Loucy (cell line): ENCODE data around the gene TUBA4B.
A peak's percentile ranks its signal among the peaks of the same experiment; 100 is the strongest.

Source experiments
- H2AFZ ChIP-seq: fragments of 200-600 bp; sonication (generic); 2 replicates; pipeline ENCODE4 v1.6.0; 2016; ENCODE audit warnings: antibody characterized with exemption, mild to moderate bottlenecking, low read length, moderate library complexity
- H3F3A ChIP-seq: fragments of 200-600 bp; 2 replicates; pipeline ENCODE4 v1.6.0; 2016; ENCODE audit warnings: antibody characterized with exemption, low read depth, mild to moderate bottlenecking
- H3K27me3 ChIP-seq: fragments of 200-600 bp; sonication (generic); 2 replicates; pipeline ENCODE4 v1.6.1; 2014; ENCODE audit warnings: low read length, mild to moderate bottlenecking; ENCODE audit not compliant: insufficient read depth, poor library complexity, severe bottlenecking
- H3K36me3 ChIP-seq: fragments of 200-600 bp; sonication (generic); 2 replicates; pipeline ENCODE4 v1.6.1; 2016; ENCODE audit warnings: low read length; ENCODE audit not compliant: insufficient read depth
- H3K4me1 ChIP-seq: fragments of 200-600 bp; sonication (generic); 2 replicates; pipeline ENCODE4 v1.5.1; 2014; ENCODE audit warnings: low read length, mild to moderate bottlenecking; ENCODE audit not compliant: insufficient read depth, poor library complexity, severe bottlenecking
- H3K4me2 ChIP-seq: fragments of 200-600 bp; sonication (generic); 2 replicates; pipeline ENCODE4 v1.6.0; 2014; ENCODE audit warnings: antibody characterized with exemption, low read length, low read depth, mild to moderate bottlenecking; ENCODE audit not compliant: poor library complexity, severe bottlenecking
- H3K4me3 ChIP-seq: fragments of 200-600 bp; sonication (generic); 2 replicates; pipeline ENCODE4 v1.5.1; 2014; ENCODE audit warnings: low read length, mild to moderate bottlenecking, mixed read lengths; ENCODE audit not compliant: poor library complexity, severe bottlenecking
- H3K79me2 ChIP-seq: fragments of 200-600 bp; sonication (generic); 2 replicates; pipeline ENCODE4 v1.6.1; 2014; ENCODE audit warnings: low read length; ENCODE audit not compliant: insufficient read depth
- H3K9ac ChIP-seq: fragments of 200-600 bp; sonication (generic); 2 replicates; pipeline ENCODE4 v1.6.0; 2014; ENCODE audit warnings: mild to moderate bottlenecking, low read depth, low read length, moderate library complexity; ENCODE audit not compliant: poor library complexity, severe bottlenecking
- H3K9me2 ChIP-seq: fragments of 200-600 bp; sonication (generic); replicated peaks from 2 replicates; pipeline ENCODE4 v1.6.1; 2016; ENCODE audit warnings: low read depth, low read length, mixed read lengths
- H3K9me3 ChIP-seq: fragments of 200-600 bp; sonication (generic); 2 replicates; pipeline ENCODE4 v1.6.1; 2014; ENCODE audit warnings: mild to moderate bottlenecking, antibody characterized with exemption, low read length, low read depth; ENCODE audit not compliant: insufficient read depth
- H4K20me1 ChIP-seq: fragments of 200-600 bp; sonication (generic); 2 replicates; pipeline ENCODE4 v1.6.0; 2014; ENCODE audit warnings: antibody characterized with exemption, low read length, mild to moderate bottlenecking; ENCODE audit not compliant: insufficient read depth, poor library complexity, severe bottlenecking
- EZH2phosphoT487 ChIP-seq: fragments of 200-600 bp; IDR thresholded peaks from 2 replicates; pipeline ENCODE4 v1.6.1; 2018; ENCODE audit warnings: antibody characterized with exemption, mild to moderate bottlenecking, moderate library complexity, borderline replicate concordance
- TF ChIP-seq, protein P1 (sequence below): fragments of 200-600 bp; sonication (generic); conservative IDR thresholded peaks from 2 replicates; pipeline ENCODE4 v1.5.1; 2014; ENCODE audit warnings: mild to moderate bottlenecking, antibody characterized with exemption, low read length

TUBA4B gene

DNA sequence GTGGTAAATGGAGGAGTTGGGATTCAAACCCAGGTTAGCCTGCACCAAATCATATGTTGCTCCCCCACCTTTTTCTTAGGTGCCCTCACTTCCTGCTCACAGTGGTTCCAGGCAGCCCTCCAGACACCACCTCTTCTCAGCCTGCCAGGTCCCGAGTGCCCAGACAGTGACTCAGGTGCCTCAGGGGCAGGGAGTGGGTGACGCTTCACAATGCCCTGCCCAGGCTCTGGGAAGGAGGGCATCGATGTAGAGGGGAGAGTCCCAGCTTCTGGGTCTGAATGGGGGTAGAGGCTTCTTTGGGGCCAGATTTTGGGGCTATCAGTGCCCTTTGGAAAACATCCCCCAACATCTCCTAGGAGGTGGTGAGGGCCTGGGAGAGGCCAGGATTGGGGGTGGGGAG, 20.9 kb downstream of the TUBA4B start:
- no peaks in the 10 kb centered on the region for H3K9me2 ChIP-seq
- H3K9me3 ChIP-seq = no peaks in the 10 kb centered on the region
- TF ChIP-seq, protein P1, sequence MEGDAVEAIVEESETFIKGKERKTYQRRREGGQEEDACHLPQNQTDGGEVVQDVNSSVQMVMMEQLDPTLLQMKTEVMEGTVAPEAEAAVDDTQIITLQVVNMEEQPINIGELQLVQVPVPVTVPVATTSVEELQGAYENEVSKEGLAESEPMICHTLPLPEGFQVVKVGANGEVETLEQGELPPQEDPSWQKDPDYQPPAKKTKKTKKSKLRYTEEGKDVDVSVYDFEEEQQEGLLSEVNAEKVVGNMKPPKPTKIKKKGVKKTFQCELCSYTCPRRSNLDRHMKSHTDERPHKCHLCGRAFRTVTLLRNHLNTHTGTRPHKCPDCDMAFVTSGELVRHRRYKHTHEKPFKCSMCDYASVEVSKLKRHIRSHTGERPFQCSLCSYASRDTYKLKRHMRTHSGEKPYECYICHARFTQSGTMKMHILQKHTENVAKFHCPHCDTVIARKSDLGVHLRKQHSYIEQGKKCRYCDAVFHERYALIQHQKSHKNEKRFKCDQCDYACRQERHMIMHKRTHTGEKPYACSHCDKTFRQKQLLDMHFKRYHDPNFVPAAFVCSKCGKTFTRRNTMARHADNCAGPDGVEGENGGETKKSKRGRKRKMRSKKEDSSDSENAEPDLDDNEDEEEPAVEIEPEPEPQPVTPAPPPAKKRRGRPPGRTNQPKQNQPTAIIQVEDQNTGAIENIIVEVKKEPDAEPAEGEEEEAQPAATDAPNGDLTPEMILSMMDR = no peak
- TF ChIP-seq EZH2phosphoT487 = no peak
- no peak overlapping the region for H3K9ac ChIP-seq
- no peaks in the 10 kb centered on the region for H3K27me3 ChIP-seq
- H3K79me2 ChIP-seq = no peaks in the 10 kb centered on the region
- H3K4me1 ChIP-seq = peaks cover 18% of the 10 kb centered on the region
- H4K20me1 ChIP-seq = no peaks in the 10 kb centered on the region
- no peaks in the 10 kb centered on the region for H3K36me3 ChIP-seq
- no peak overlapping the region for H3K4me2 ChIP-seq
- H2AFZ ChIP-seq = no peak overlapping the region
- H3F3A ChIP-seq = no peaks in the 10 kb centered on the region
- no peak overlapping the region for H3K4me3 ChIP-seq

DNA sequence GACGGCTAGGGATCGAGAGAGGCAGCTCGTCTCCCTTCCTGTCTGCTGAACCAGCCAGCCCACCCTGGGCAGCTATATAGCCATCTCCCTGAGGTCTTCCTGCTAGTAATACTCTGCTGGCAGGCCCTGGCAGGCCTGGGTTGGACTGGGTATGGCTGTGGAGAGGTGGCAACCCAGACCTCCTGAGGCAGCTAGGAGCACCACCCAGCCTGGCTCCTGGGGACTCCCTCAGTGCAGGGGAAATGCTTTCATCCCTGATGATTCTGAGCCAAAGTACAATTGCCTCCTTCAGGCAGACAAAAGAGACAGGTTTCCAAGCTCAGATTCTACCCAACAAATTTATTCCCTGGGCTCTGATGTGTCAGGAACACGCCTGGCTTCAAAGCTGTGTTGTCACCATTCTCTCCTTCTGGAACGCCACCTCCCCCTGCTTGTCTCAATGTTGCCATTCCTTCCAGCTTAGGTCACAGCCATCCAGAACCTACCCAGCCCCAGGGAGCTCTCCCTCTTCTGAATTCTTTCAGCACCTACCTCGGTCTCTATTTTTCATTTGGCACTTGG, 21.4 kb downstream of the TUBA4B start:
- no peaks in the 10 kb centered on the region for H3K36me3 ChIP-seq
- H3K9me2 ChIP-seq = no peaks in the 10 kb centered on the region
- H3F3A ChIP-seq = no peaks in the 10 kb centered on the region
- no peaks in the 10 kb centered on the region for H3K79me2 ChIP-seq
- no peak overlapping the region for H3K4me2 ChIP-seq
- H3K4me1 ChIP-seq = peaks cover 18% of the 10 kb centered on the region
- no peaks in the 10 kb centered on the region for H3K9me3 ChIP-seq
- TF ChIP-seq, protein P1 = no peak
- no peak for TF ChIP-seq EZH2phosphoT487
- no peaks in the 10 kb centered on the region for H4K20me1 ChIP-seq
- H3K27me3 ChIP-seq = no peaks in the 10 kb centered on the region
- H3K9ac ChIP-seq = no peak overlapping the region
- H2AFZ ChIP-seq = no peak overlapping the region
- no peak overlapping the region for H3K4me3 ChIP-seq

DNA sequence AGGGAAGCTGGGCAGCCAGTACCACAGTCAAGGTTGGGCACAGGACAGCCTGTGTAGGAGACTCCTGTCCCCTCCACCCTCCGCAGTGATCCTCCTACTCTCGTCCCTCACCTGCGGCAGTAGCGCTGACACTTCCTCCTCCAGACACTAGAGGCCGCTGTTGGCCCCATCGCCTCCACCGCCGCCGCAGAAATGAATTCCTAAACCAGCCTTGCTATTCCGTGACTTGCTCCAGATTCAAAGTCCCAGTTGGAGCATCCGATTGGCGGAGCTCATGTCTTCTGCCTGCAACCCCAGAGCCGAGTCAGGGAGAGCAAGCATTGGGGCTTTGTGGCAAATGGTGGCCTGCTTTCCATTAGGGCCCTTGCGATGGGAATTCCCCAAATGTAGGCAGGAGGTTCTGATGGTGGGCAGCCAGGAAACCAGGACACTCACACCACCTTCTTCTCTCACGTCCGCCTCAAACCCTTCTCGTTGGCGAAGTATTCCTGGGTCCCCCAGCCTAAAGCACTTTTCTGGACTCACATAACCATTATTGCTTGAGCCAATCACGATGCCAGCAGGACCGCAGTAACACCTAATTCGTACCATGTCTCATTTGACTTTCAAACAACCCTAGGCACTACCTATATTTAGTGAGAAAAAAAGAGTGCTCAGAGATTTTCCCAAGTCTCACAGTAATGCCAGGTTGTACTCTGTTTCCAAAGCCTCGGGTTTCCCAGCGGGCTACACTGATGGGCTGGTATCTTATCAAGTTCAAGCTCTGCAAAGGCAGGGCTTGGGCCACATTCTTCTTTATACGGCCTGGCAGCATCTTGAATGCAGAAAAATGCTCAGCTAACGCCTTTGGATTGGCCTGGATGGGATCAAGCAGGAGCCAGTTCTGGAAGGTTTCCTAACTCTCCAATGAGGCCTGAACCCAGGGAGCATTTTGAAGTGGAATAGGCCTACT, 24.9 kb downstream of the TUBA4B start:
- Histone ChIP-seq H3K9ac (peak overlapping the region; percentile 76), H3K9me2 (no peaks in the 10 kb centered on the region), H4K20me1 (peaks cover 6% of the 10 kb centered on the region), H3K79me2 (peaks cover 6% of the 10 kb centered on the region; the same call in 1 of the 2 replicates), H3K36me3 (no peaks in the 10 kb centered on the region), H3K4me3 (peak overlapping the region; percentile 75), H3F3A (no peaks in the 10 kb centered on the region), H3K4me1 (peaks cover 23% of the 10 kb centered on the region), H3K9me3 (no peaks in the 10 kb centered on the region), H2AFZ (peak overlapping the region; percentile 96), H3K4me2 (peak overlapping the region; percentile 78), H3K27me3 (no peaks in the 10 kb centered on the region)
- no peak for TF ChIP-seq EZH2phosphoT487
- TF ChIP-seq, protein P1 = peak; percentile 98
